ENCODE data around the gene PPIA.

PPIA gene

DNA sequence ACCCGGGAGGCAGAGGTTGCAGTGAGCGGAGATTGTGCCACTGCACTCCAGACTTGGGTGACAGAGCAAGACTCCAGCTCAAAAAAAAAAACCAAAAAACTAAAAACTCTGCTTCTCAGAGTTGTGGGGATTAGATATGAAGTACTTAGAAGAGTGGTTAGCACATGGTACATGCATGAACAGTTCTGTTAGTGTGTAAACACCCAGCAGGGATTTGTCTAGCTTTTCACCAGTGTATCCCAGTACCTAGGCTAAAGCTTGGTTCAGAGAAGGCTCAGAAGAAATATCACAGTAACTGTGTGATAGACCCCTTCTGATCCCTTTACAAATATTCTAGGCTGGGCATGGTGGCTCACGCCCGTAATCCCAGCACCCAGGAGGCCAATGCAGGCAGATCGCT, 9.5 kb downstream of the PPIA start:
- Histone ChIP-seq H3K9me3 (ENCODE audit: control insufficient read depth, low read length) (no peaks in the 10 kb centered on the region), H3K36me3 (ENCODE audit: control insufficient read depth, insufficient read depth, low read length) (no peaks in the 10 kb centered on the region), H3K27me3 (ENCODE audit: control insufficient read depth, insufficient read depth, low read length) (no peaks in the 10 kb centered on the region), H3K4me2 (ENCODE audit: low read length) (no peak overlapping the region), H3K9ac (no peak overlapping the region), H3K79me2 (no peaks in the 10 kb centered on the region), H2AFZ (no peak overlapping the region), H3K27ac (no peak overlapping the region), H3K4me3 (ENCODE audit: low read depth, low read length) (no peak overlapping the region), H3K4me1 (no peaks in the 10 kb centered on the region)
- TF ChIP-seq, protein P1, sequence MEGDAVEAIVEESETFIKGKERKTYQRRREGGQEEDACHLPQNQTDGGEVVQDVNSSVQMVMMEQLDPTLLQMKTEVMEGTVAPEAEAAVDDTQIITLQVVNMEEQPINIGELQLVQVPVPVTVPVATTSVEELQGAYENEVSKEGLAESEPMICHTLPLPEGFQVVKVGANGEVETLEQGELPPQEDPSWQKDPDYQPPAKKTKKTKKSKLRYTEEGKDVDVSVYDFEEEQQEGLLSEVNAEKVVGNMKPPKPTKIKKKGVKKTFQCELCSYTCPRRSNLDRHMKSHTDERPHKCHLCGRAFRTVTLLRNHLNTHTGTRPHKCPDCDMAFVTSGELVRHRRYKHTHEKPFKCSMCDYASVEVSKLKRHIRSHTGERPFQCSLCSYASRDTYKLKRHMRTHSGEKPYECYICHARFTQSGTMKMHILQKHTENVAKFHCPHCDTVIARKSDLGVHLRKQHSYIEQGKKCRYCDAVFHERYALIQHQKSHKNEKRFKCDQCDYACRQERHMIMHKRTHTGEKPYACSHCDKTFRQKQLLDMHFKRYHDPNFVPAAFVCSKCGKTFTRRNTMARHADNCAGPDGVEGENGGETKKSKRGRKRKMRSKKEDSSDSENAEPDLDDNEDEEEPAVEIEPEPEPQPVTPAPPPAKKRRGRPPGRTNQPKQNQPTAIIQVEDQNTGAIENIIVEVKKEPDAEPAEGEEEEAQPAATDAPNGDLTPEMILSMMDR (IDR thresholded peaks at IDR 0.05), result no peak

- Histone ChIP-seq H3K4me3 (ENCODE audit: low read depth, low read length) (no peak overlapping the region), H3K79me2 (no peaks in the 10 kb centered on the region), H3K9me3 (ENCODE audit: control insufficient read depth, low read length) (no peaks in the 10 kb centered on the region), H2AFZ (no peak overlapping the region), H3K36me3 (ENCODE audit: control insufficient read depth, insufficient read depth, low read length) (no peaks in the 10 kb centered on the region), H3K4me2 (ENCODE audit: low read length) (no peak overlapping the region), H3K4me1 (no peaks in the 10 kb centered on the region), H3K27me3 (ENCODE audit: control insufficient read depth, insufficient read depth, low read length) (no peaks in the 10 kb centered on the region), H3K27ac (no peak overlapping the region), H3K9ac (no peak overlapping the region)
- TF ChIP-seq, protein P1 (IDR thresholded peaks at IDR 0.05), result no peak
These were observed 12.5 kb downstream of the PPIA start for GRCh38 chr7:44808914-44809393.

- Histone ChIP-seq H3K4me1 (no peaks in the 10 kb centered on the region), H3K27ac (no peak overlapping the region), H3K79me2 (no peaks in the 10 kb centered on the region)
These were observed 14.6 kb downstream of the PPIA start for GRCh38 chr7:44811093-44811492.

GRCh38 chr7:44811571-44811970, 15.1 kb downstream of the PPIA start:
- no peaks in the 10 kb centered on the region for H3K9me3 ChIP-seq (ENCODE audit: control insufficient read depth, low read length)
- H3K4me3 ChIP-seq (ENCODE audit: low read depth, low read length), result no peak overlapping the region
- H3K4me2 ChIP-seq (ENCODE audit: low read length), result no peak overlapping the region
- H3K4me1 ChIP-seq, result no peaks in the 10 kb centered on the region
- H3K36me3 ChIP-seq (ENCODE audit: control insufficient read depth, insufficient read depth, low read length), result no peaks in the 10 kb centered on the region
- H3K9ac ChIP-seq, result no peak overlapping the region
- TF ChIP-seq, protein P1 (IDR thresholded peaks at IDR 0.05), result no peak
- no peaks in the 10 kb centered on the region for H3K27me3 ChIP-seq (ENCODE audit: control insufficient read depth, insufficient read depth, low read length)
- no peak overlapping the region for H3K27ac ChIP-seq
- H3K79me2 ChIP-seq, result no peaks in the 10 kb centered on the region
- H2AFZ ChIP-seq, result no peak overlapping the region

More at GRCh38 chr7:44811093-44811492, 14.6 kb downstream of the PPIA start:
- no peaks in the 10 kb centered on the region for H3K27me3 ChIP-seq (ENCODE audit: control insufficient read depth, insufficient read depth, low read length)
- no peak overlapping the region for H3K4me3 ChIP-seq (ENCODE audit: low read depth, low read length)
- H3K4me2 ChIP-seq (ENCODE audit: low read length), result no peak overlapping the region
- no peaks in the 10 kb centered on the region for H3K36me3 ChIP-seq (ENCODE audit: control insufficient read depth, insufficient read depth, low read length)
- no peak overlapping the region for H3K9ac ChIP-seq
- TF ChIP-seq, protein P1 (IDR thresholded peaks at IDR 0.05), result no peak
- no peak overlapping the region for H2AFZ ChIP-seq
- no peaks in the 10 kb centered on the region for H3K9me3 ChIP-seq (ENCODE audit: control insufficient read depth, low read length)

GRCh38 chr7:44814919-44815318, 18.4 kb downstream of the PPIA start:
- Histone ChIP-seq H3K36me3 (ENCODE audit: control insufficient read depth, insufficient read depth, low read length) (no peaks in the 10 kb centered on the region), H3K4me1 (no peaks in the 10 kb centered on the region), H3K27ac (no peak overlapping the region), H3K4me3 (ENCODE audit: low read depth, low read length) (no peak overlapping the region), H3K27me3 (ENCODE audit: control insufficient read depth, insufficient read depth, low read length) (no peaks in the 10 kb centered on the region), H3K9ac (no peak overlapping the region), H3K4me2 (ENCODE audit: low read length) (no peak overlapping the region), H3K9me3 (ENCODE audit: control insufficient read depth, low read length) (no peaks in the 10 kb centered on the region), H3K79me2 (no peaks in the 10 kb centered on the region), H2AFZ (no peak overlapping the region)
- TF ChIP-seq, protein P1 (IDR thresholded peaks at IDR 0.05), result no peak

All from parathyroid adenoma (tissue), 2 donors.